Stimulated activated CD8-positive, alpha-beta memory T cell treated with anti-CD3 and anti-CD28 coated beads, Interleukin-4, amount 100 ng/mL, for 4 hours (primary cell): ENCODE measurements around the gene NOXRED1.
"Not testable (repeated sequence)": the region's sequence is repeated elsewhere in the genome, so short reads cannot be mapped to it uniquely, and the experiment has no call there.

Experiments used
- DNase-seq, 2 donors: peaks; one replicate each; pipeline ENCODE4 v3.0.0-alpha.2; 2020; ENCODE audit warnings: low read depth in 2 of 2, low spot score in 1 of 2

Gene NOXRED1

GRCh38 chr14:77423423-77423822 lies at the start of gene NOXRED1:
Gene NOXRED1, minus strand, starts transcription at chr14:77423523. Its CDS starts 634 bp downstream, at chr14:77422889.
- DNase-seq = no peak

- no peak for DNase-seq
Observed at GRCh38 chr14:77470224-77470870, 47.0 kb upstream of the NOXRED1 start.

GRCh38 chr14:77469539-77469938 lies 46.2 kb upstream of the NOXRED1 start:
- no peak for DNase-seq

- no peak for DNase-seq
Observed at GRCh38 chr14:77469067-77469505, 45.8 kb upstream of the NOXRED1 start.

GRCh38 chr14:77467801-77468200 lies 44.5 kb upstream of the NOXRED1 start:
- no peak for DNase-seq

GRCh38 chr14:77459072-77459723 lies 35.9 kb upstream of the NOXRED1 start:
- DNase-seq = peak in 1 of 2 donors; percentile 24

GRCh38 chr14:77458249-77458950 lies 35.1 kb upstream of the NOXRED1 start:
- DNase-seq = peak in 1 of 2 donors; percentile 9

GRCh38 chr14:77457522-77458248 lies 34.4 kb upstream of the NOXRED1 start, which contains the start of the genes AHSA1 and VIPAS39:
Gene AHSA1, plus strand, starts transcription at chr14:77458093. Its CDS starts 97 bp downstream, at chr14:77458190.
Gene VIPAS39, minus strand, starts transcription at chr14:77457601. Its CDS starts 3,499 bp downstream, at chr14:77454102.
- peak; percentile 85 to 89 for DNase-seq

GRCh38 chr14:77457115-77457521 lies 33.8 kb upstream of the NOXRED1 start:
- DNase-seq = no peak

- DNase-seq = no peak
Observed at GRCh38 chr14:77455966-77456640, 32.8 kb upstream of the NOXRED1 start.

- no peak for DNase-seq
Observed at GRCh38 chr14:77442196-77442595, 18.9 kb upstream of the NOXRED1 start.

GRCh38 chr14:77439861-77440260 lies 16.5 kb upstream of the NOXRED1 start:
- no peak for DNase-seq

- DNase-seq = no peak
Observed at GRCh38 chr14:77438596-77438995, 15.3 kb upstream of the NOXRED1 start.

GRCh38 chr14:77436042-77436441 lies 12.7 kb upstream of the NOXRED1 start:
- DNase-seq = no peak

- DNase-seq = no peak
Observed at GRCh38 chr14:77426396-77426795, 3.1 kb upstream of the NOXRED1 start.

GRCh38 chr14:77424862-77425261 lies 1.5 kb upstream of the NOXRED1 start:
- no peak for DNase-seq

GRCh38 chr14:77421201-77421600 lies 2.1 kb downstream of the NOXRED1 start:
- no peak for DNase-seq

GRCh38 chr14:77416836-77417235 lies 6.5 kb downstream of the NOXRED1 start:
- DNase-seq = no peak

GRCh38 chr14:77416098-77416497 lies 7.2 kb downstream of the NOXRED1 start:
- not testable (repeated sequence) for DNase-seq

- not testable (repeated sequence) for DNase-seq
Observed at GRCh38 chr14:77415403-77416030, 7.8 kb downstream of the NOXRED1 start.
